Measurements from ENCODE around the gene ITGB5.
A peak's percentile ranks its signal among the peaks of the same experiment; 100 is the strongest.

ITGB5 gene

DNA sequence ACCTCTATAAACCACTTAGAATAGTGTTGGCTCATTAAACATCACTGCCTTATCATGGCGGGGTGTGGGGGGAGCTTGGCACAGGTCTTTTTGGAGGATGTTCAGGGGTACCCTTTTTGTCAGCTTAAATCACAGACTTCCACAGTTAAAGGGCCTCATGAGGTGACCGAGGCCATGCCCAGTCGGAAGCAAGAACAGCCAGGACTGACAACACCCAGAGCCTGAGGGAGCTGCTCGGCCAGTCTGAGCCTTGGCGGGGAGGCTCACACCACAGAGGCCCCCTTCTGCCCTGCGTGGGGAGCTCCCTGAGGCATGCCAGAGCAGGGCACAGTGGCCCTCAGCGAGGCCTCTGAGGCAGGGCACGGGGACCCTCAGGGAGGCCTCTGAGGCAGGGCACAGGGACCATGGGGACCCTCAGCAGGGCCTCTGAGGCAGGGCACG, 107.4 kb downstream of the ITGB5 start:
- no peaks in the 10 kb centered on the region for H3K27me3 ChIP-seq (ENCODE audit: insufficient read depth, low read length, poor library complexity)
- H3K4ac ChIP-seq (ENCODE audit: low read depth, low read length) = no peak overlapping the region
- H3K27ac ChIP-seq (ENCODE audit: low read depth, low read length) = no peak overlapping the region
- H3K9ac ChIP-seq (ENCODE audit: low read length) = no peak overlapping the region
- no peak overlapping the region for H3K4me2 ChIP-seq (ENCODE audit: low read length)
- H2AK5ac ChIP-seq (ENCODE audit: low read length) = no peak overlapping the region
- peak overlapping the region; percentile 25 for H3K23ac ChIP-seq (ENCODE audit: low read length)
- no peak overlapping the region for H3K4me3 ChIP-seq (ENCODE audit: low read length)
- H3K36me3 ChIP-seq (ENCODE audit: control insufficient read depth, insufficient read depth, low read length) = peaks cover 15% of the 10 kb centered on the region
- H3K79me2 ChIP-seq (ENCODE audit: control insufficient read depth, insufficient read depth, low read length) = peaks cover 12% of the 10 kb centered on the region
- H2BK120ac ChIP-seq (ENCODE audit: low read depth, low read length) = no peak overlapping the region
- H2BK5ac ChIP-seq (ENCODE audit: low read length) = no peak overlapping the region
- no peak overlapping the region for H3K18ac ChIP-seq (ENCODE audit: low read length)
- H2BK15ac ChIP-seq (replicated peaks; ENCODE audit: low read depth) = no peak overlapping the region
- no peak overlapping the region for H4K5ac ChIP-seq (ENCODE audit: low read length)
- H4K8ac ChIP-seq (ENCODE audit: low read depth, low read length) = no peak overlapping the region
- H3K56ac ChIP-seq (ENCODE audit: low read length) = no peak overlapping the region
- WGBS (ENCODE audit: extremely low coverage, insufficient coverage, low lambda C conversion rate) = no CpG with 5 or more reads among the region's 9 CpGs
- peaks cover 7% of the 10 kb centered on the region for H3K4me1 ChIP-seq (ENCODE audit: control insufficient read depth, low read depth, low read length)
- H3K79me1 ChIP-seq (ENCODE audit: low read length) = peaks cover 37% of the 10 kb centered on the region
- no peak for DNase-seq

- H3K27ac ChIP-seq (ENCODE audit: low read depth, low read length) = no peak overlapping the region
- H3K18ac ChIP-seq (ENCODE audit: low read length) = no peak overlapping the region
- H2AK5ac ChIP-seq (ENCODE audit: low read length) = no peak overlapping the region
- no peak overlapping the region for H2BK15ac ChIP-seq (replicated peaks; ENCODE audit: low read depth)
- H3K79me1 ChIP-seq (ENCODE audit: low read length) = peaks cover 31% of the 10 kb centered on the region
- H4K8ac ChIP-seq (ENCODE audit: low read depth, low read length) = no peak overlapping the region
- no peak overlapping the region for H3K23ac ChIP-seq (ENCODE audit: low read length)
- no peak overlapping the region for H3K56ac ChIP-seq (ENCODE audit: low read length)
- no peaks in the 10 kb centered on the region for H3K27me3 ChIP-seq (ENCODE audit: insufficient read depth, low read length, poor library complexity)
- no peak overlapping the region for H4K5ac ChIP-seq (ENCODE audit: low read length)
- H2BK5ac ChIP-seq (ENCODE audit: low read length) = no peak overlapping the region
- no peak overlapping the region for H3K4ac ChIP-seq (ENCODE audit: low read depth, low read length)
- peaks cover 8% of the 10 kb centered on the region for H3K79me2 ChIP-seq (ENCODE audit: control insufficient read depth, insufficient read depth, low read length)
- WGBS (ENCODE audit: extremely low coverage, insufficient coverage, low lambda C conversion rate) = no CpG with 5 or more reads among the region's 7 CpGs
- no peak overlapping the region for H3K4me3 ChIP-seq (ENCODE audit: low read length)
- H3K4me1 ChIP-seq (ENCODE audit: control insufficient read depth, low read depth, low read length) = peaks cover 7% of the 10 kb centered on the region
- peaks cover 11% of the 10 kb centered on the region for H3K36me3 ChIP-seq (ENCODE audit: control insufficient read depth, insufficient read depth, low read length)
- H3K9ac ChIP-seq (ENCODE audit: low read length) = no peak overlapping the region
- no peak for DNase-seq
- no peak overlapping the region for H2BK120ac ChIP-seq (ENCODE audit: low read depth, low read length)
- H3K4me2 ChIP-seq (ENCODE audit: low read length) = no peak overlapping the region
Measured at GRCh38 chr3:124779116-124779515, 108.0 kb downstream of the ITGB5 start.

DNA sequence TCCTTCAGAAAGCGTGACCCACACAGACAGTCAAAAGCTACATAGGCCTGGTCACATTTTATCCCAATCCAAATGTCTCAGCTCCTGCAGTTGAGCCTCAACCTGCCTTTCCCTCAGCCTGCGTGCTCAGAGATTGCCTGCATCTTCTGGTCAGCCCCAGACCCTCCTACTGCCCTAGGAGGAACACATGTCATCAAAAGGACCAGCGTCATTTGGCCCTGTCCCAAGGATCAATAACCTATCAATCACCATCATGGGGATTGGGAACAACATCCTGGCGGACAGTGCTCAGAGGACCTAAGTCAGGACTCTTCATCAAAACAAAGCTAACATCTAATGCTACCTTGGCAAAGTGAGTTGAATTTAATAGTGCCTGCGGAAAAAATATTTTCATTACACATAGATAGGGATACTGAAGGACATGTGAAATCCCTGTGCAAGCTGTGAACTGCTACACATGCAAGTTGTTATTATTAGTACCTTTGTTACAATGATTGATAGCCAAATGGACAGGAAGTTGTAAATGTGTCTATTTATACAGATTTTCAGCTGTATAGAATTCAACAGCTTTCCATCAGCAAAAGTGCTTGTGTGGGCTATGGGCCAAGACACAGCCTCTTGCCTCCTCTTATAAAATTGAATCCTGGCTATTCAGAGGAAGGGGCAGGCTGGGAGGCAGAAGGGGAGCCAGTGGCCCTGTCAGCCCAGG, 109.2 kb downstream of the ITGB5 start:
- Histone ChIP-seq H2BK120ac (ENCODE audit: low read depth, low read length) (no peak overlapping the region), H3K36me3 (ENCODE audit: control insufficient read depth, insufficient read depth, low read length) (peaks cover 13% of the 10 kb centered on the region), H3K23ac (ENCODE audit: low read length) (no peak overlapping the region), H4K5ac (ENCODE audit: low read length) (no peak overlapping the region), H2AK5ac (ENCODE audit: low read length) (no peak overlapping the region), H3K4me1 (ENCODE audit: control insufficient read depth, low read depth, low read length) (peaks cover 7% of the 10 kb centered on the region), H2BK15ac (replicated peaks; ENCODE audit: low read depth) (no peak overlapping the region), H3K4me3 (ENCODE audit: low read length) (no peak overlapping the region), H3K27ac (ENCODE audit: low read depth, low read length) (no peak overlapping the region), H3K56ac (ENCODE audit: low read length) (no peak overlapping the region), H3K18ac (ENCODE audit: low read length) (no peak overlapping the region), H3K79me2 (ENCODE audit: control insufficient read depth, insufficient read depth, low read length) (peaks cover 8% of the 10 kb centered on the region), H3K79me1 (ENCODE audit: low read length) (peaks cover 33% of the 10 kb centered on the region), H2BK5ac (ENCODE audit: low read length) (no peak overlapping the region), H3K27me3 (ENCODE audit: insufficient read depth, low read length, poor library complexity) (no peaks in the 10 kb centered on the region), H3K9ac (ENCODE audit: low read length) (no peak overlapping the region), H4K8ac (ENCODE audit: low read depth, low read length) (no peak overlapping the region), H3K4me2 (ENCODE audit: low read length) (no peak overlapping the region), H3K4ac (ENCODE audit: low read depth, low read length) (no peak overlapping the region)
- no CpG with 5 or more reads among the region's 5 CpGs for WGBS (ENCODE audit: extremely low coverage, insufficient coverage, low lambda C conversion rate)
- no peak for DNase-seq

GRCh38 chr3:124776856-124777255, 110.3 kb downstream of the ITGB5 start:
- Histone ChIP-seq H2AK5ac (ENCODE audit: low read length) (no peak overlapping the region), H3K4me3 (ENCODE audit: low read length) (no peak overlapping the region), H3K79me1 (ENCODE audit: low read length) (peaks cover 32% of the 10 kb centered on the region), H3K9ac (ENCODE audit: low read length) (no peak overlapping the region), H3K27ac (ENCODE audit: low read depth, low read length) (peak overlapping the region; percentile 2), H2BK15ac (replicated peaks; ENCODE audit: low read depth) (no peak overlapping the region), H3K4me1 (ENCODE audit: control insufficient read depth, low read depth, low read length) (peaks cover 5% of the 10 kb centered on the region), H3K56ac (ENCODE audit: low read length) (peak overlapping the region; percentile 51), H3K23ac (ENCODE audit: low read length) (no peak overlapping the region), H2BK120ac (ENCODE audit: low read depth, low read length) (no peak overlapping the region), H3K27me3 (ENCODE audit: insufficient read depth, low read length, poor library complexity) (no peaks in the 10 kb centered on the region), H3K79me2 (ENCODE audit: control insufficient read depth, insufficient read depth, low read length) (peaks cover 8% of the 10 kb centered on the region), H3K4me2 (ENCODE audit: low read length) (no peak overlapping the region), H4K8ac (ENCODE audit: low read depth, low read length) (no peak overlapping the region), H2BK5ac (ENCODE audit: low read length) (no peak overlapping the region), H3K4ac (ENCODE audit: low read depth, low read length) (no peak overlapping the region), H4K5ac (ENCODE audit: low read length) (no peak overlapping the region), H3K36me3 (ENCODE audit: control insufficient read depth, insufficient read depth, low read length) (peaks cover 18% of the 10 kb centered on the region), H3K18ac (ENCODE audit: low read length) (no peak overlapping the region)
- DNase-seq = no peak
- WGBS (ENCODE audit: extremely low coverage, insufficient coverage, low lambda C conversion rate) = no CpG with 5 or more reads among the region's 5 CpGs

DNA sequence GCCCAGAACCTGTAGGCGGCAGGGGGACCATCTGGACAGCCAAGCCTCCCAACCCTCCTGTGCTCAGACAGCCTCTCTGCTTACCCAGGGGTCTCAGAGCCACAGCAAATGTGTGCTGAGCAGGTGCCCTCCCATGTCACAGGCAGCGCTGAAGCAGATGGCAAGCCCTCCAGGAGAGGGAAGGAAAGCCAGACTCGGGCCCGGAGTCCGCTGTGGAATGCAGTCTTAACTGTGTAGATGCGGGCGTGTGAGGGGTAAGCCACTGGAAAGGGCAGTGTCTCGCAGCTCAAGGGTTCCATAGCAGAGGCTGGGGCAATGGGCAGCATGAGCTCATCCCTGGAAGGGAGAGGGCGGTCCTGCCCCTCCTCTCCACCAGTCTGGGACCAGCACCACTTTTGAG, 111.3 kb downstream of the ITGB5 start:
- no peak overlapping the region for H3K18ac ChIP-seq (ENCODE audit: low read length)
- no peak overlapping the region for H3K4me3 ChIP-seq (ENCODE audit: low read length)
- H2BK5ac ChIP-seq (ENCODE audit: low read length) = no peak overlapping the region
- no peak overlapping the region for H3K56ac ChIP-seq (ENCODE audit: low read length)
- peaks cover 3% of the 10 kb centered on the region for H3K4me1 ChIP-seq (ENCODE audit: control insufficient read depth, low read depth, low read length)
- no peak overlapping the region for H2BK15ac ChIP-seq (replicated peaks; ENCODE audit: low read depth)
- peaks cover 17% of the 10 kb centered on the region for H3K36me3 ChIP-seq (ENCODE audit: control insufficient read depth, insufficient read depth, low read length)
- no peak overlapping the region for H3K4me2 ChIP-seq (ENCODE audit: low read length)
- H3K79me2 ChIP-seq (ENCODE audit: control insufficient read depth, insufficient read depth, low read length) = peaks cover 8% of the 10 kb centered on the region
- DNase-seq = no peak
- no peak overlapping the region for H3K9ac ChIP-seq (ENCODE audit: low read length)
- no peak overlapping the region for H3K27ac ChIP-seq (ENCODE audit: low read depth, low read length)
- no peak overlapping the region for H3K23ac ChIP-seq (ENCODE audit: low read length)
- H4K8ac ChIP-seq (ENCODE audit: low read depth, low read length) = no peak overlapping the region
- no peaks in the 10 kb centered on the region for H3K27me3 ChIP-seq (ENCODE audit: insufficient read depth, low read length, poor library complexity)
- WGBS (ENCODE audit: extremely low coverage, insufficient coverage, low lambda C conversion rate) = no CpG with 5 or more reads among the region's 9 CpGs
- no peak overlapping the region for H2BK120ac ChIP-seq (ENCODE audit: low read depth, low read length)
- H4K5ac ChIP-seq (ENCODE audit: low read length) = no peak overlapping the region
- no peak overlapping the region for H3K4ac ChIP-seq (ENCODE audit: low read depth, low read length)
- H3K79me1 ChIP-seq (ENCODE audit: low read length) = peaks cover 30% of the 10 kb centered on the region
- H2AK5ac ChIP-seq (ENCODE audit: low read length) = no peak overlapping the region

All from mesendoderm (in vitro differentiated cells).